KMS-11 (cell line): Measurements from ENCODE around the gene ADCK2.

Source experiments
- H2AFZ ChIP-seq: fragments of 200-600 bp; sonication (generic); 2 replicates; pipeline ENCODE4 v1.6.1; 2016; ENCODE audit warnings: antibody characterized with exemption, mixed run types, low read depth
- H3K27ac ChIP-seq: fragments of 200-600 bp; sonication (generic); 2 replicates; pipeline ENCODE4 v1.6.1; 2016; ENCODE audit warnings: mild to moderate bottlenecking, mixed run types
- H3K27me3 ChIP-seq: fragments of 200-600 bp; sonication (generic); 2 replicates; pipeline ENCODE4 v1.6.1; 2017; ENCODE audit warnings: mild to moderate bottlenecking, low read depth, mixed run types, moderate library complexity; ENCODE audit not compliant: insufficient read depth
- H3K36me3 ChIP-seq: fragments of 200-600 bp; sonication (generic); 2 replicates; pipeline ENCODE4 v1.6.1; 2017; ENCODE audit warnings: mild to moderate bottlenecking, mixed run types; ENCODE audit not compliant: insufficient read depth
- H3K4me1 ChIP-seq: fragments of 200-600 bp; sonication (generic); 2 replicates; pipeline ENCODE4 v1.6.1; 2016; ENCODE audit warnings: mild to moderate bottlenecking, low read depth, mixed run types; ENCODE audit not compliant: poor library complexity, severe bottlenecking
- H3K4me2 ChIP-seq: fragments of 200-600 bp; sonication (generic); 2 replicates; pipeline ENCODE4 v1.7.0; 2016; ENCODE audit warnings: mild to moderate bottlenecking, mixed run types
- H3K4me3 ChIP-seq: fragments of 200-600 bp; sonication (generic); IDR thresholded peaks from 2 replicates; pipeline ENCODE4 v1.6.1; 2017; ENCODE audit warnings: low read depth, low read length, mixed read lengths; ENCODE audit not compliant: insufficient read depth
- H3K79me2 ChIP-seq: fragments of 200-600 bp; sonication (generic); 2 replicates; pipeline ENCODE4 v1.6.1; 2016; ENCODE audit warnings: low read depth, mixed run types; ENCODE audit not compliant: insufficient read depth
- H3K9ac ChIP-seq: fragments of 200-600 bp; sonication (generic); 2 replicates; pipeline ENCODE4 v1.6.1; 2016; ENCODE audit warnings: mild to moderate bottlenecking, mixed run types
- H4K20me1 ChIP-seq: fragments of 200-600 bp; sonication (generic); 2 replicates; pipeline ENCODE4 v1.6.1; 2016; ENCODE audit warnings: mild to moderate bottlenecking, mixed run types; ENCODE audit not compliant: insufficient read depth
- CTCF ChIP-seq: fragments of 200-600 bp; sonication (generic); conservative IDR thresholded peaks from 2 replicates; pipeline ENCODE4 v1.6.1; 2017; ENCODE audit warnings: low read depth, mild to moderate bottlenecking, antibody characterized with exemption, low read length, moderate library complexity, mixed read lengths

Gene ADCK2

GRCh38 chr7:140744005-140744404 is 71.3 kb downstream of the ADCK2 start:
- H3K4me3 ChIP-seq: no peak overlapping the region
- no peaks in the 10 kb centered on the region for H3K27me3 ChIP-seq
- no peak overlapping the region for H3K9ac ChIP-seq
- H3K4me2 ChIP-seq: no peak overlapping the region
- H4K20me1 ChIP-seq: no peaks in the 10 kb centered on the region
- H3K27ac ChIP-seq: no peak overlapping the region
- H3K36me3 ChIP-seq: no peaks in the 10 kb centered on the region
- H2AFZ ChIP-seq: no peak overlapping the region
- no peaks in the 10 kb centered on the region for H3K4me1 ChIP-seq
- no peaks in the 10 kb centered on the region for H3K79me2 ChIP-seq
- no peak for TF ChIP-seq CTCF
